GM12878 (cell line): ENCODE results near the gene BCL2L14. TPM values are rescaled to one million over a fixed set of nuclear protein-coding genes. Genes with fewer than 3 reads are reported as not detected.
A peak's percentile ranks its signal among the peaks of the same experiment; 100 is the strongest.

Source experiments
- ATF7 ChIP-seq: fragments of 450-650 bp; IDR thresholded peaks from 2 replicates; pipeline ENCODE4 v1.6.1; 2016; ENCODE audit warnings: low read depth, mild to moderate bottlenecking
- DPF2 ChIP-seq: fragments of 450-650 bp; IDR thresholded peaks from 2 replicates; pipeline ENCODE4 v1.6.1; 2017; ENCODE audit warnings: mild to moderate bottlenecking
- IKZF1 ChIP-seq: fragments of 450-650 bp; conservative IDR thresholded peaks from 2 replicates; pipeline ENCODE4 v1.6.1; 2017; ENCODE audit warnings: antibody characterized with exemption, mild to moderate bottlenecking
- MEF2A ChIP-seq: IDR thresholded peaks from 2 replicates; pipeline ENCODE4 v1.6.1; 2011; ENCODE audit warnings: low read depth, mild to moderate bottlenecking, low read length, moderate library complexity; ENCODE audit not compliant: insufficient read depth
- NFYB ChIP-seq: IDR thresholded peaks from 2 replicates; pipeline ENCODE4 v1.6.1; 2011; ENCODE audit warnings: low read depth, mild to moderate bottlenecking, low read length, improper control_type of control experiment, moderate library complexity; ENCODE audit not compliant: insufficient read depth
- RCOR1 ChIP-seq: conservative IDR thresholded peaks from 2 replicates; pipeline ENCODE4 v1.6.1; 2012; ENCODE audit warnings: low read depth, low read length, improper control_type of control experiment
- YY1 ChIP-seq: IDR thresholded peaks from 2 replicates; pipeline ENCODE4 v1.6.1; 2011; ENCODE audit warnings: low read depth, mild to moderate bottlenecking, low read length
- ZNF622 ChIP-seq: fragments of 450-650 bp; IDR thresholded peaks from 2 replicates; pipeline ENCODE4 v1.6.1; 2017; ENCODE audit warnings: mild to moderate bottlenecking, inconsistent platforms
- ZSCAN29 ChIP-seq: fragments of 450-650 bp; IDR thresholded peaks from 2 replicates; pipeline ENCODE4 v1.6.1; 2017; ENCODE audit warnings: mild to moderate bottlenecking, moderate library complexity
- polyA plus RNA-seq, 11 experiments: library from polyadenylated mRNA; depleted of rRNA in 4 of 11; unstranded in 6 of 11; stranded (reverse) in 5 of 11; fragments of >200 nt; fragmentation: Nextera tagmentation in 4 of 11; fragmentation: Illumina TruSeq in 1 of 11; extraction: Ambion mirVana in 4 of 11; extraction: Trizol in 1 of 11; gene quantifications; 1 replicate in 1 of 11; 2 replicates in 10 of 11; pipeline versions ENCODE4 v1.2.1 to v1.2.3, GENCODE V29; 2011 to 2016; ENCODE audit warnings: inconsistent platforms in 2 of 11, missing spikeins in 2 of 11, low read depth in 1 of 11
- total RNA-seq, 4 experiments: library from RNA; depleted of rRNA in 3 of 4; stranded (reverse); fragments of >200 nt in 3 of 4; fragmentation: Illumina TruSeq in 1 of 4; extraction: Trizol in 1 of 4; gene quantifications; 2 replicates each; pipeline versions ENCODE4 v1.2.1 to v1.2.3, GENCODE V29; 2013 to 2021
- TF ChIP-seq, protein P1 (sequence below): fragments of 450-650 bp; IDR thresholded peaks from 2 replicates; pipeline ENCODE4 v1.6.1; 2017; ENCODE audit warnings: mild to moderate bottlenecking, moderate library complexity
- TF ChIP-seq, protein P2 (sequence below): fragments of 450-650 bp; formaldehyde crosslinking; IDR thresholded peaks from 2 replicates; pipeline ENCODE4 v1.5.0; 2022; ENCODE audit warnings: mild to moderate bottlenecking, missing genetic modification characterization
- TF ChIP-seq, protein P3 (sequence below): fragments of 450-650 bp; IDR thresholded peaks from 2 replicates; pipeline ENCODE4 v1.6.1; 2017; ENCODE audit warnings: mild to moderate bottlenecking, low read depth, inconsistent platforms; ENCODE audit not compliant: poor library complexity, severe bottlenecking
- TF ChIP-seq, protein P4 (sequence below): fragments of 450-650 bp; conservative IDR thresholded peaks from 2 replicates; pipeline ENCODE4 v1.6.1; 2017; ENCODE audit warnings: mild to moderate bottlenecking, moderate library complexity

BCL2L14 gene
- total and polyA plus RNA-seq, 10 of the 15 experiments (the other 5 are each of a cell fraction or from before 2014, with no cell fraction given) = 0.59 to 2.5 (median 0.90) TPM

DNA sequence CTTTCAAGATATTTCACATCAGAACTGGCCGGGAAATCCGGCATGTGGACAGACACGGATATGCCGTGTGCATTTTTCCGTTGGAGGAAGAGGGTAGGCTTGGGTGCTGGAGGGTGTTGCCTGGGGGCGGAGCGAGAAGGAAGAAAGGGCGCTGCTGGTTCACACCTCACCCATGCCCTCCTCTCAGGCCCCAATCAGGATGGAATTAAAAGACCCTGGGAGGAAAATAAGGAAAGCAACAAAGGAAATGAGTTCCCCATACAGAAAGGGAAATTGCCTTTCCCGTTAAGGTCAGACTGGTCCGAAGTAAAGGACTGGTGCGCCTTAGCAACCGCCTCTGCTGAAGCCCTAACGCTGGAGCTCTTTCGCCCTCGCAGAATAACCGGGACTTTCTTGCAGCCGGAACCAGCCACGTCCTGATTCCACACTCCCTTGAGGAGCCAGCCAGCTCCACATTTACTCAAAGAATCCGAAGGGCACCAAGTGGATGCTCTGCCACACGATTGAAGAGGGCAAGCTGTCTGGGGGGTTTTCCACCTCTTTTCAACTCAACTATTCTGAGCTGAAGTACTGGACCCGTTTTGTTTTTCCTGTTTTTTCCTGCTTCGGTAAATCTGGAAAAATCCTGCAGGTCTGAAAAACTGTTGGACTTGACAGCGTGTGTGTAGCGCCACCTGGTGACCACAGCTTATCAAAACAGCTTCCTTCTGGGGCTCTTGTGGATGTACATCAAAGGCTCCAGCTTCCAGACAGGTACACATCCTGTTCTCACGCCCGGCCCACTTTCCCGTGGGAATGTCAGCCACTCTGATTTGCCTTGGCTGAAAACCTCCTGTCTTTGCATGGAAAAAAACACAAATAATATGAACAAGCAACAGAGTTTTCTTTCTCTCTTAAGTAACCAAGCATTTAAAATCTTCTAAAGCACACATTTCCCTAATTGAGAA is 37.6 kb upstream of the BCL2L14 start (continued):
- TF ChIP-seq, protein P1, sequence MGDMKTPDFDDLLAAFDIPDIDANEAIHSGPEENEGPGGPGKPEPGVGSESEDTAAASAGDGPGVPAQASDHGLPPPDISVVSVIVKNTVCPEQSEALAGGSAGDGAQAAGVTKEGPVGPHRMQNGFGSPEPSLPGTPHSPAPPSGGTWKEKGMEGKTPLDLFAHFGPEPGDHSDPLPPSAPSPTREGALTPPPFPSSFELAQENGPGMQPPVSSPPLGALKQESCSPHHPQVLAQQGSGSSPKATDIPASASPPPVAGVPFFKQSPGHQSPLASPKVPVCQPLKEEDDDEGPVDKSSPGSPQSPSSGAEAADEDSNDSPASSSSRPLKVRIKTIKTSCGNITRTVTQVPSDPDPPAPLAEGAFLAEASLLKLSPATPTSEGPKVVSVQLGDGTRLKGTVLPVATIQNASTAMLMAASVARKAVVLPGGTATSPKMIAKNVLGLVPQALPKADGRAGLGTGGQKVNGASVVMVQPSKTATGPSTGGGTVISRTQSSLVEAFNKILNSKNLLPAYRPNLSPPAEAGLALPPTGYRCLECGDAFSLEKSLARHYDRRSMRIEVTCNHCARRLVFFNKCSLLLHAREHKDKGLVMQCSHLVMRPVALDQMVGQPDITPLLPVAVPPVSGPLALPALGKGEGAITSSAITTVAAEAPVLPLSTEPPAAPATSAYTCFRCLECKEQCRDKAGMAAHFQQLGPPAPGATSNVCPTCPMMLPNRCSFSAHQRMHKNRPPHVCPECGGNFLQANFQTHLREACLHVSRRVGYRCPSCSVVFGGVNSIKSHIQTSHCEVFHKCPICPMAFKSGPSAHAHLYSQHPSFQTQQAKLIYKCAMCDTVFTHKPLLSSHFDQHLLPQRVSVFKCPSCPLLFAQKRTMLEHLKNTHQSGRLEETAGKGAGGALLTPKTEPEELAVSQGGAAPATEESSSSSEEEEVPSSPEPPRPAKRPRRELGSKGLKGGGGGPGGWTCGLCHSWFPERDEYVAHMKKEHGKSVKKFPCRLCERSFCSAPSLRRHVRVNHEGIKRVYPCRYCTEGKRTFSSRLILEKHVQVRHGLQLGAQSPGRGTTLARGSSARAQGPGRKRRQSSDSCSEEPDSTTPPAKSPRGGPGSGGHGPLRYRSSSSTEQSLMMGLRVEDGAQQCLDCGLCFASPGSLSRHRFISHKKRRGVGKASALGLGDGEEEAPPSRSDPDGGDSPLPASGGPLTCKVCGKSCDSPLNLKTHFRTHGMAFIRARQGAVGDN = no peak; the same call in 1 of the 2 replicates
- peak; percentile 99 for TF ChIP-seq IKZF1
- no peak for TF ChIP-seq MEF2A
- TF ChIP-seq NFYB = no peak
- 0 out of 2 replicates have a peak, but pooled peaks have one; percentile 10 for TF ChIP-seq YY1
- TF ChIP-seq, protein P2, sequence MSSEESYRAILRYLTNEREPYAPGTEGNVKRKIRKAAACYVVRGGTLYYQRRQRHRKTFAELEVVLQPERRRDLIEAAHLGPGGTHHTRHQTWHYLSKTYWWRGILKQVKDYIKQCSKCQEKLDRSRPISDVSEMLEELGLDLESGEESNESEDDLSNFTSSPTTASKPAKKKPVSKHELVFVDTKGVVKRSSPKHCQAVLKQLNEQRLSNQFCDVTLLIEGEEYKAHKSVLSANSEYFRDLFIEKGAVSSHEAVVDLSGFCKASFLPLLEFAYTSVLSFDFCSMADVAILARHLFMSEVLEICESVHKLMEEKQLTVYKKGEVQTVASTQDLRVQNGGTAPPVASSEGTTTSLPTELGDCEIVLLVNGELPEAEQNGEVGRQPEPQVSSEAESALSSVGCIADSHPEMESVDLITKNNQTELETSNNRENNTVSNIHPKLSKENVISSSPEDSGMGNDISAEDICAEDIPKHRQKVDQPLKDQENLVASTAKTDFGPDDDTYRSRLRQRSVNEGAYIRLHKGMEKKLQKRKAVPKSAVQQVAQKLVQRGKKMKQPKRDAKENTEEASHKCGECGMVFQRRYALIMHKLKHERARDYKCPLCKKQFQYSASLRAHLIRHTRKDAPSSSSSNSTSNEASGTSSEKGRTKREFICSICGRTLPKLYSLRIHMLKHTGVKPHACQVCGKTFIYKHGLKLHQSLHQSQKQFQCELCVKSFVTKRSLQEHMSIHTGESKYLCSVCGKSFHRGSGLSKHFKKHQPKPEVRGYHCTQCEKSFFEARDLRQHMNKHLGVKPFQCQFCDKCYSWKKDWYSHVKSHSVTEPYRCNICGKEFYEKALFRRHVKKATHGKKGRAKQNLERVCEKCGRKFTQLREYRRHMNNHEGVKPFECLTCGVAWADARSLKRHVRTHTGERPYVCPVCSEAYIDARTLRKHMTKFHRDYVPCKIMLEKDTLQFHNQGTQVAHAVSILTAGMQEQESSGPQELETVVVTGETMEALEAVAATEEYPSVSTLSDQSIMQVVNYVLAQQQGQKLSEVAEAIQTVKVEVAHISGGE (CRISPR knock-in tag) = no peak
- TF ChIP-seq, protein P3, sequence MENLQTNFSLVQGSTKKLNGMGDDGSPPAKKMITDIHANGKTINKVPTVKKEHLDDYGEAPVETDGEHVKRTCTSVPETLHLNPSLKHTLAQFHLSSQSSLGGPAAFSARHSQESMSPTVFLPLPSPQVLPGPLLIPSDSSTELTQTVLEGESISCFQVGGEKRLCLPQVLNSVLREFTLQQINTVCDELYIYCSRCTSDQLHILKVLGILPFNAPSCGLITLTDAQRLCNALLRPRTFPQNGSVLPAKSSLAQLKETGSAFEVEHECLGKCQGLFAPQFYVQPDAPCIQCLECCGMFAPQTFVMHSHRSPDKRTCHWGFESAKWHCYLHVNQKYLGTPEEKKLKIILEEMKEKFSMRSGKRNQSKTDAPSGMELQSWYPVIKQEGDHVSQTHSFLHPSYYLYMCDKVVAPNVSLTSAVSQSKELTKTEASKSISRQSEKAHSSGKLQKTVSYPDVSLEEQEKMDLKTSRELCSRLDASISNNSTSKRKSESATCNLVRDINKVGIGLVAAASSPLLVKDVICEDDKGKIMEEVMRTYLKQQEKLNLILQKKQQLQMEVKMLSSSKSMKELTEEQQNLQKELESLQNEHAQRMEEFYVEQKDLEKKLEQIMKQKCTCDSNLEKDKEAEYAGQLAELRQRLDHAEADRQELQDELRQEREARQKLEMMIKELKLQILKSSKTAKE = peak; percentile 75
- peak; percentile 10; the same call in 1 of the 2 replicates for TF ChIP-seq DPF2
- TF ChIP-seq, protein P4, sequence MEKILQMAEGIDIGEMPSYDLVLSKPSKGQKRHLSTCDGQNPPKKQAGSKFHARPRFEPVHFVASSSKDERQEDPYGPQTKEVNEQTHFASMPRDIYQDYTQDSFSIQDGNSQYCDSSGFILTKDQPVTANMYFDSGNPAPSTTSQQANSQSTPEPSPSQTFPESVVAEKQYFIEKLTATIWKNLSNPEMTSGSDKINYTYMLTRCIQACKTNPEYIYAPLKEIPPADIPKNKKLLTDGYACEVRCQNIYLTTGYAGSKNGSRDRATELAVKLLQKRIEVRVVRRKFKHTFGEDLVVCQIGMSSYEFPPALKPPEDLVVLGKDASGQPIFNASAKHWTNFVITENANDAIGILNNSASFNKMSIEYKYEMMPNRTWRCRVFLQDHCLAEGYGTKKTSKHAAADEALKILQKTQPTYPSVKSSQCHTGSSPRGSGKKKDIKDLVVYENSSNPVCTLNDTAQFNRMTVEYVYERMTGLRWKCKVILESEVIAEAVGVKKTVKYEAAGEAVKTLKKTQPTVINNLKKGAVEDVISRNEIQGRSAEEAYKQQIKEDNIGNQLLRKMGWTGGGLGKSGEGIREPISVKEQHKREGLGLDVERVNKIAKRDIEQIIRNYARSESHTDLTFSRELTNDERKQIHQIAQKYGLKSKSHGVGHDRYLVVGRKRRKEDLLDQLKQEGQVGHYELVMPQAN = 0 out of 2 replicates have a peak, but pooled peaks have one; percentile 15
- no peak for TF ChIP-seq ZSCAN29
- TF ChIP-seq ZNF622 = no peak
- 0 out of 2 replicates have a peak, but pooled peaks have one; percentile 14 for TF ChIP-seq RCOR1
- TF ChIP-seq ATF7 = no peak
